ENCODE results near the gene ZNF506. TPM values are rescaled to one million over a fixed set of nuclear protein-coding genes. Genes with fewer than 3 reads are reported as not detected.
"Not testable (repeated sequence)": the region's sequence is repeated elsewhere in the genome, so short reads cannot be mapped to it uniquely, and the experiment has no call there.

Gene ZNF506
- total RNA-seq, 1 donor from 2014 or later = 10.0 TPM

DNA sequence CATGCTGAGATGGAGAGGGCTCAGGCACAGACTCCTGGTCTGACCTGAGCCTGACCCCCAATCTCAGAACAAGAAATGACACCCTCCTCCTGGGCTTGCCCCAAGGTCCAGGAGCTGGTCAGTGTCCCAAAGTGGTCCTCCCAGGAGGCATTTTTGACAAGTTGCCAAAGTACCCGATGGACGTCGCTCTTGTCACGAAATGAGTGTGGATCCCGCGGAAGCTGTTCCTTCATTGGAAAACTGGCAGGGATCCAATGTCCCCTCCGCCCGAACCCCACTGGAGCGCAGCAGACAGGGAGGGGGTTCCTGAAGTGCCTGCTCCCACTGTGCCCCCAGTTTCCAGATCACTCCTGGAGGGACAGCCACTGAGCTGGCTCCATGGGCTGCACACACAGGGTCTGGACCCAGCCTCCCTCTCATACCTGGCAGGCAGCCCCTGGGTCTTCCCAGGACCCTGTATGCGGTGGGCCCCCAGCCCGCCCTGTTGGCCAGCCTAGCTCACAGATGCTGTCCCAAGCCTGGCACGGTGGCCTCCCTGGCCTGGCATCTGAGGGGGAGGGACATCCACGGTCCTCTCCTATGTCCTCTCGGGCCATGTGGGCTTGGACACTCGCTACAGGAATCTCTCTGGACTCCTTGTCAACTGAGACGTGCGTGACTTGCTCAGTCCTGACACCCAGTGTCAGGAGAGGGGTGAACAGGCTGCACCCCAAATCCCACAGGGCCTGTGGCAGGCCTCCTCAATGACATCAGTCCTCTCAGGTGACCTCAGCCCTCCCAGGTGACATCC lies 75.9 kb downstream of the ZNF506 start:
- TF ChIP-seq, protein P1, sequence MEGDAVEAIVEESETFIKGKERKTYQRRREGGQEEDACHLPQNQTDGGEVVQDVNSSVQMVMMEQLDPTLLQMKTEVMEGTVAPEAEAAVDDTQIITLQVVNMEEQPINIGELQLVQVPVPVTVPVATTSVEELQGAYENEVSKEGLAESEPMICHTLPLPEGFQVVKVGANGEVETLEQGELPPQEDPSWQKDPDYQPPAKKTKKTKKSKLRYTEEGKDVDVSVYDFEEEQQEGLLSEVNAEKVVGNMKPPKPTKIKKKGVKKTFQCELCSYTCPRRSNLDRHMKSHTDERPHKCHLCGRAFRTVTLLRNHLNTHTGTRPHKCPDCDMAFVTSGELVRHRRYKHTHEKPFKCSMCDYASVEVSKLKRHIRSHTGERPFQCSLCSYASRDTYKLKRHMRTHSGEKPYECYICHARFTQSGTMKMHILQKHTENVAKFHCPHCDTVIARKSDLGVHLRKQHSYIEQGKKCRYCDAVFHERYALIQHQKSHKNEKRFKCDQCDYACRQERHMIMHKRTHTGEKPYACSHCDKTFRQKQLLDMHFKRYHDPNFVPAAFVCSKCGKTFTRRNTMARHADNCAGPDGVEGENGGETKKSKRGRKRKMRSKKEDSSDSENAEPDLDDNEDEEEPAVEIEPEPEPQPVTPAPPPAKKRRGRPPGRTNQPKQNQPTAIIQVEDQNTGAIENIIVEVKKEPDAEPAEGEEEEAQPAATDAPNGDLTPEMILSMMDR (IDR thresholded peaks at IDR 0.05; ENCODE audit: borderline replicate concordance) = no peak
- no peak for DNase-seq
- Histone ChIP-seq H3K36me3 (no peaks in the 10 kb centered on the region), H3K27ac (replicated peaks) (no peak overlapping the region), H3K4me1 (no peaks in the 10 kb centered on the region), H3K4me3 (no peak overlapping the region), H3K27me3 (ENCODE audit: low read depth) (peaks cover 16% of the 10 kb centered on the region), H3K9me3 (replicated peaks) (no peaks in the 10 kb centered on the region)
- intact Hi-C loops (cut with micrococcal nuclease) = no loop called here

DNA sequence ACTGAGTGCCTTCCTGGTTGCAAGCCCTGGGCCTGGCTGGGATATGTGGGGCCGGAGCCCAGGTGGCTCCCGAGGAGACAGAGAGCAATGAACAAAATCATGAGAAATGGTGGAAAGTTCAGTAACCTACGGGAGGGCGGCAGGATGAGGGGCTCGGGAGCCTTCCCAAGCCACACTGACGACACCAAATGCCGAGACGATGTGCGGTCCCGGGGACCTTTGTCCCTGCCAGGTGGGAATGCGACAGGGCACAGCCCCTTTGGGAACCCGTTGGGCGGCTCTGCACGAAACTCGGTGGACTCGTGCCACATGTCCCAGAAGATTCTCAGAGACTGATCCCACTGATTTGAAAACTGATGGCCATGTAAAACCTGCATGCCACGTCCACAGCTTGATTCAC lies 76.9 kb downstream of the ZNF506 start:
- H3K36me3 ChIP-seq = no peaks in the 10 kb centered on the region
- peaks cover 19% of the 10 kb centered on the region for H3K27me3 ChIP-seq (ENCODE audit: low read depth)

DNA sequence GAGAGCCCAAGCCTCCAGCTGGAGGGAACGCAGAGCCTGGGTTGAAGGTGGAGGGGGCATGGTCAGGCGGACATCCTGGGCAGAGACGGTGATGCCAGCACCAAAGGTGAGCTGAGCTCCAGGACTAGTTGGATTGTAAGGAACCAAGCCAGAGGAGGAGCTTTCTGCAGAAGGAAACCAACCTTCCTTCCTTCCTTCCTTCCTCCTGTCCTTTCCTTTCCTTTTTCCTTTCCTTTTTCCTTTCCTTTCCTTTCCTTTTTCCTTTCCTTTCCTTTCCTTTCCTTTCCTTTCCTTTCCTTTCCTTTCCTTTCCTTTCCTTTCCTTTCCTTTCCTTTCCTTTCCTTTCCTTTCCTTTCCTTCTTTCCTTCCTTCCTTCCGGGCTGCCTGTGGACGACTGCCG lies 77.6 kb downstream of the ZNF506 start:
- H3K4me3 ChIP-seq; H3K9me3 ChIP-seq (replicated peaks); H3K4me1 ChIP-seq; intact Hi-C loops (cut with micrococcal nuclease); H3K36me3 ChIP-seq; DNase-seq; H3K27ac ChIP-seq (replicated peaks): not testable (repeated sequence)
- H3K27me3 ChIP-seq (ENCODE audit: low read depth) = peaks cover 25% of the 10 kb centered on the region

More for the DNA sequence above, 76.9 kb downstream of the ZNF506 start:
- Histone ChIP-seq H3K4me3 (no peak overlapping the region), H3K4me1 (no peaks in the 10 kb centered on the region), H3K27ac (replicated peaks) (no peak overlapping the region), H3K9me3 (replicated peaks) (no peaks in the 10 kb centered on the region)
- TF ChIP-seq, protein P1 (IDR thresholded peaks at IDR 0.05; ENCODE audit: borderline replicate concordance) = no peak
- intact Hi-C loops (cut with micrococcal nuclease) = no loop called here
- no peak for DNase-seq

DNA sequence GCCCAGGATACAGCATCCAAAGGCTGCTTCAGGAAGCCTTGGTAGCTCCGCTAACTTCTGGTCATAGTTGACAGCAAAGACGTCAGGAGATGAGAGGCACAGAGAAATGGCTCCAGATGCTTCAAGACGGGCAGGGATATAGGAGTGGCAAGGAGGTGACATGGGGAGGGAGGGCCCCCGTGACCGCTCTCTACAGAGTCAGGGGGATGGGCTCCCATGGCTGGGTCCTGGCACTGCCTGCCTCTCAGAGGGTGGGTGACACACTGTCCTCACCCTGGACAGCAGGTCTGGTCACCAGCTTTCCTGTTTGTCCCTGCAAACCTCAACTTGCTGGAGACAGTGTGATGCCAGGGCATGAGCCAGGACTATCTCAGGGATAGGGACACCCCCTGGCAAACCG lies 78.4 kb downstream of the ZNF506 start:
- DNase-seq = no peak
- Histone ChIP-seq H3K27ac (replicated peaks) (no peak overlapping the region), H3K4me1 (no peaks in the 10 kb centered on the region), H3K36me3 (no peaks in the 10 kb centered on the region), H3K4me3 (no peak overlapping the region), H3K9me3 (replicated peaks) (no peaks in the 10 kb centered on the region), H3K27me3 (ENCODE audit: low read depth) (peaks cover 25% of the 10 kb centered on the region)
- TF ChIP-seq, protein P1 (IDR thresholded peaks at IDR 0.05; ENCODE audit: borderline replicate concordance) = no peak
- intact Hi-C loops (cut with micrococcal nuclease) = no loop called here

DNA sequence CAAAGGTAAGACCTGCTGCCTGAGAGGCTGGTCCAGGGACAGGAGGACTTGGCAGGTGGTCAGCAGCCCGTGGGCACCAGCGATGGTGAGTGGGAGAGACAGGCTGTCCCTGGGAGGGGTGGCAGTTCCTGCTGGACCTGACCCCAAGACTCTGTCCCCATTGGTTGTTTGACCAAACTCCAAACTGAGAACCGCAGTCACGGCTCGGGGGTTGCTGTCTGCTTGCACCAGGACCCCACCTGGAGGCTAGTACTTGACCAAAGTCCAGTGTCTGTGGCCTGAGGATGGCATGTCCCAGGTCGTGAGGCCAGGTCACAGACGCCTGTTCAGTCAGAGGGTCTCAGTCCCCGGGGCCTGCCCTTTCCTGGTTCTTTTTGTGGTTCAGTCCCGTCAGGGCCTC lies 78.8 kb downstream of the ZNF506 start:
- H3K27ac ChIP-seq (replicated peaks) = no peak overlapping the region
- H3K4me3 ChIP-seq = no peak overlapping the region
- peaks cover 25% of the 10 kb centered on the region for H3K27me3 ChIP-seq (ENCODE audit: low read depth)
- H3K4me1 ChIP-seq = no peaks in the 10 kb centered on the region
- intact Hi-C loops (cut with micrococcal nuclease) = no loop called here
- H3K9me3 ChIP-seq (replicated peaks) = no peaks in the 10 kb centered on the region
- TF ChIP-seq, protein P1 (IDR thresholded peaks at IDR 0.05; ENCODE audit: borderline replicate concordance) = no peak
- no peaks in the 10 kb centered on the region for H3K36me3 ChIP-seq
- no peak for DNase-seq

Other genes starting within 250 kb of the ZNF506 start
- not detected for gene PBX4, start 203.1 kb downstream of the ZNF506 start, total RNA-seq
- gene LPAR2, start 193.5 kb downstream of the ZNF506 start, total RNA-seq = 0.88 TPM
- 3.0 TPM for gene GMIP, start 178.1 kb downstream of the ZNF506 start, total RNA-seq
- 16.5 TPM for gene ATP13A1, start 158.1 kb downstream of the ZNF506 start, total RNA-seq
- gene ZNF101, start 152.9 kb downstream of the ZNF506 start, total RNA-seq = 4.2 TPM
- gene ZNF14, start 88.6 kb downstream of the ZNF506 start, total RNA-seq = 3.7 TPM
- 9.2 TPM for gene ZNF253, start 44.1 kb upstream of the ZNF506 start, total RNA-seq
- gene ZNF93, start 79.2 kb upstream of the ZNF506 start, total RNA-seq = 1.3 TPM
- gene ZNF682, start 217.8 kb upstream of the ZNF506 start, total RNA-seq = 6.4 TPM